Neuronal stem cell (in vitro differentiated cells): ENCODE measurements around the gene NTSR1.

Source experiments
- DNase-seq: peaks from one replicate; pipeline ENCODE4 v3.0.0-alpha.2; 2013; ENCODE audit warnings: low spot score
- H2AFZ ChIP-seq: one replicate; pipeline ENCODE4 v1.6.1; 2013; ENCODE audit warnings: mild to moderate bottlenecking, low read length, inconsistent platforms
- H2AK5ac ChIP-seq: 2 replicates; pipeline ENCODE4 v1.6.1; 2013; ENCODE audit warnings: low read depth, mild to moderate bottlenecking, inconsistent platforms, low read length, moderate library complexity, mixed read lengths
- H2BK120ac ChIP-seq: 2 replicates; pipeline ENCODE4 v1.6.1; 2013; ENCODE audit warnings: low read depth, mild to moderate bottlenecking, inconsistent platforms, low read length, moderate library complexity, mixed read lengths
- H2BK12ac ChIP-seq: one replicate; pipeline ENCODE4 v1.6.1; 2013; ENCODE audit warnings: low read length, inconsistent platforms
- H2BK15ac ChIP-seq: 2 replicates; pipeline ENCODE4 v1.6.1; 2013; ENCODE audit warnings: mild to moderate bottlenecking, low read length, inconsistent platforms, mixed read lengths
- H2BK5ac ChIP-seq: one replicate; pipeline ENCODE4 v1.6.1; 2013; ENCODE audit warnings: inconsistent platforms, mild to moderate bottlenecking, low read length, moderate library complexity
- H3K14ac ChIP-seq: one replicate; pipeline ENCODE4 v1.6.1; 2013; ENCODE audit warnings: low read length, inconsistent platforms
- H3K18ac ChIP-seq: 2 replicates; pipeline ENCODE4 v1.6.1; 2013; ENCODE audit warnings: low read length, inconsistent platforms
- H3K23ac ChIP-seq: 2 replicates; pipeline ENCODE4 v1.6.1; 2013; ENCODE audit warnings: low read depth, mild to moderate bottlenecking, mixed read lengths, low read length, inconsistent platforms; ENCODE audit not compliant: poor library complexity
- H3K27ac ChIP-seq: replicated peaks from 3 replicates; pipeline ENCODE4 v1.5.1; 2013; ENCODE audit warnings: low read length, inconsistent platforms
- H3K27me3 ChIP-seq, 3 experiments: 2 replicates each; pipeline ENCODE4 v1.6.1; 2013; ENCODE audit warnings: low read length in 3 of 3, mild to moderate bottlenecking in 2 of 3, inconsistent platforms in 1 of 3, low read depth in 1 of 3, mixed read lengths in 1 of 3, moderate library complexity in 1 of 3; ENCODE audit not compliant: control insufficient read depth in 3 of 3, insufficient read depth in 3 of 3
- H3K36me3 ChIP-seq, 2 donors: replicated peaks in 1 of 2; 2 replicates each; pipeline ENCODE4 v1.6.1; 2013; ENCODE audit warnings: low read length in 2 of 2; ENCODE audit not compliant: control insufficient read depth in 2 of 2, insufficient read depth in 2 of 2
- H3K4ac ChIP-seq: 2 replicates; pipeline ENCODE4 v1.6.1; 2013; ENCODE audit warnings: inconsistent platforms, mild to moderate bottlenecking, low read length, moderate library complexity
- H3K4me1 ChIP-seq, 2 donors: 1 replicate in 1 of 2; 2 replicates in 1 of 2; pipeline ENCODE4 v1.6.1; 2013; ENCODE audit warnings: low read length in 2 of 2, low read depth in 1 of 2; ENCODE audit not compliant: control insufficient read depth in 2 of 2, insufficient read depth in 1 of 2
- H3K4me2 ChIP-seq: one replicate; pipeline ENCODE4 v1.6.1; 2013; ENCODE audit warnings: mild to moderate bottlenecking, low read length, inconsistent platforms; ENCODE audit not compliant: insufficient read depth, poor library complexity, severe bottlenecking
- H3K4me3 ChIP-seq, 2 donors: 2 replicates each; pipeline ENCODE4 v1.5.1; 2013; ENCODE audit warnings: low read length in 2 of 2, mild to moderate bottlenecking in 2 of 2, inconsistent platforms in 1 of 2, moderate library complexity in 1 of 2
- H3K79me1 ChIP-seq: one replicate; pipeline ENCODE4 v1.6.1; 2013; ENCODE audit warnings: low read depth, mild to moderate bottlenecking, inconsistent platforms, low read length, moderate library complexity
- H3K9ac ChIP-seq: one replicate; pipeline ENCODE4 v1.6.1; 2013; ENCODE audit warnings: mild to moderate bottlenecking, low read depth, low read length, inconsistent platforms; ENCODE audit not compliant: poor library complexity
- H3K9me3 ChIP-seq, 2 donors: replicated peaks in 1 of 2; 2 replicates each; pipeline versions ENCODE3 to v1.6.1; 2013; ENCODE audit warnings: low read length in 2 of 2, mild to moderate bottlenecking in 2 of 2, inconsistent platforms in 1 of 2, low read depth in 1 of 2, mixed read lengths in 1 of 2, moderate library complexity in 1 of 2; ENCODE audit not compliant: control insufficient read depth in 2 of 2, insufficient read depth in 1 of 2
- H4K8ac ChIP-seq: one replicate; pipeline ENCODE4 v1.6.1; 2013; ENCODE audit warnings: low read depth, mild to moderate bottlenecking, inconsistent platforms, low read length, moderate library complexity
- H4K91ac ChIP-seq: one replicate; pipeline ENCODE4 v1.6.1; 2013; ENCODE audit warnings: low read length, low read depth, mild to moderate bottlenecking, inconsistent platforms; ENCODE audit not compliant: poor library complexity
- WGBS, 2 donors: extraction: QIAGEN DNeasy Blood & Tissue Kit; methylation state at CpG; one replicate each; pipeline ENCODE4 v1.1.7; 2013; ENCODE audit warnings: missing lambda C conversion rate in 2 of 2, mixed read lengths in 1 of 2; ENCODE audit not compliant: insufficient read length in 2 of 2, insufficient replicate concordance in 1 of 2; ENCODE audit errors: extremely low coverage in 2 of 2; 5-methylcytosine and 5-hydroxymethylcytosine counted together

The NTSR1 gene

DNA sequence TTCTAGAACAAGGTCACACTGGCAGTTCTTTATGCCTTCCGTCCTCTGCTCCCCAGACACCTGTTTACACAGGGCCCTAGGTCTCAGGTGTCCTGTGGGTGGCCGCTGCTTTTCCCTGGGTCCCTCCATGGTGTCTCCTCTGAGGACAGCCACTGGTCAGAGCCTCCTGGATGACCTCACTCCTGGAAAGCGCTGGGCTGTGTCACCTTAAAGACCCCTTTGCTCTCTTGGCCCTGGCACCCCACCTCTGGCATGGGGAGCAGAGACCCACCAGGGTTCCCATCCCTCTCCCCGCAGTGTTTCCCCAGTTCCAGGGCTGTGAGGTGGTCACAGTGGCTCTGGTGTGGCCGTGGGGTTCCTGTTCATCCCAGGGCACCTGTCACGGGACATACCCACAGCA lies 33.9 kb downstream of the NTSR1 start:
- Histone ChIP-seq H3K79me1 (peaks cover 3% of the 10 kb centered on the region), H2BK120ac (no peak overlapping the region), H3K4me2 (no peak overlapping the region), H3K9ac (no peak overlapping the region), H2AK5ac (peak overlapping the region; percentile 19), H3K27ac (no peak overlapping the region), H4K91ac (no peak overlapping the region), H3K36me3 (no peaks in the 10 kb centered on the region), H3K14ac (no peak overlapping the region), H3K4me1 (peaks cover 11 to 17% of the 10 kb centered on the region in 2 donors), H3K9me3 (peaks cover 0 to 1% of the 10 kb centered on the region in 2 donors), H2AFZ (no peak overlapping the region), H3K27me3 (peaks cover 0 to 16% (median 0%) of the 10 kb centered on the region in 3 experiments), H4K8ac (no peak overlapping the region), H3K4me3 (peak overlapping the region in 1 of 2 donors; percentile 18), H3K4ac (no peak overlapping the region), H2BK5ac (no peak overlapping the region), H3K18ac (no peak overlapping the region), H2BK12ac (no peak overlapping the region), H2BK15ac (peak overlapping the region; percentile 3), H3K23ac (peak overlapping the region; percentile 67)
- WGBS, 2 donors, result no CpG with 5 or more reads among the region's 6 CpGs
- DNase-seq, result no peak

DNA sequence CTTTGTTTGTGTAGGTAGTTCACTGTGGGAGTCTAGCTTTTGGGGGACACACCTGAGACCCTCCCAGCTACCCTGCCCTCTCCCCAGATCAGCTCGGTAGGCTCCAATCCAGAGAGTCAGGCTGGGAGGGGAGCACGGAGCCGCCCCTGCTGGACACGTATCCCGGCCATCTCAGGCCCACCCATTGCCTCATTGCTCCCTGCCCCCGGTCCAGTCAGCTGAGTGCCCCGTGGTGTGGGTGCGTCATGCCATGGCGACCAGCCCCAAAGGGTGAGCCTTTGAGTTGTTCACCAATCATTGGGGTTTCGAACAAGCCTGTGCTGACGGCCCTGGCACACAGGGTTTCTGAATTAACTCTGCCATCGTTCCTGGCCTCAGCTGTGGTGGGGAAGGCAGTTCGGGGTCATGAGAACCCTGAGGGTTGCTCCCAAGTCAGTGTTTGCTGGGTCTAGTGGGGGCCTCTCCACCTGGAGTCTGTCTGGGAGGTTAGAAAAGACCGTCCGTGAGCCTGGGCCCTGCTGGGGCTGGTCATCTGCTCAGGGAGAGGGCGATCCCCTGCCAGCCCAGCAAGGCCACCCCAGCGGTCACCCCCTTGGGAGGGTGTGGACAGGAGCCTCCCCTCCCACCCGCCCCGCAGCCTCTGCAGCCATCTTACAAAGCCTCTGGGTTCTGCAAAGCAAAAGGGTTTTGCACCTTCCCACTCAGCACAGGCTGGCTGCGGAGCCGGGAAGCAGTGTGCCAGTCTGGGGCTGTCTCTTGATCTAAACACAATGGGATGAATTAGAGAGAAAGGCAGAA lies 34.5 kb downstream of the NTSR1 start:
- H3K4me1 ChIP-seq, result peaks cover 11 to 17% of the 10 kb centered on the region in 2 donors
- H2BK15ac ChIP-seq, result no peak overlapping the region
- no peak overlapping the region for H2BK5ac ChIP-seq
- no peak overlapping the region for H3K4ac ChIP-seq
- H2AFZ ChIP-seq, result no peak overlapping the region
- H3K27me3 ChIP-seq, result peaks cover 0 to 15% (median 0%) of the 10 kb centered on the region in 3 experiments
- H2BK12ac ChIP-seq, result no peak overlapping the region
- peaks cover 0 to 1% of the 10 kb centered on the region in 2 donors for H3K9me3 ChIP-seq
- H3K36me3 ChIP-seq, result no peaks in the 10 kb centered on the region
- no peak overlapping the region for H3K27ac ChIP-seq
- no peak overlapping the region for H3K4me2 ChIP-seq
- peak overlapping the region; percentile 67 for H3K23ac ChIP-seq
- H3K18ac ChIP-seq, result peak overlapping the region; percentile 66
- peaks cover 3% of the 10 kb centered on the region for H3K79me1 ChIP-seq
- no peak overlapping the region for H4K8ac ChIP-seq
- H3K14ac ChIP-seq, result no peak overlapping the region
- DNase-seq, result no peak
- no CpG with 5 or more reads among the region's 21 CpGs for WGBS, 2 donors
- H4K91ac ChIP-seq, result no peak overlapping the region
- no peak overlapping the region for H3K9ac ChIP-seq
- H2BK120ac ChIP-seq, result no peak overlapping the region
- peak overlapping the region; percentile 19 for H2AK5ac ChIP-seq
- H3K4me3 ChIP-seq, result peak overlapping the region in 1 of 2 donors; percentile 18

DNA sequence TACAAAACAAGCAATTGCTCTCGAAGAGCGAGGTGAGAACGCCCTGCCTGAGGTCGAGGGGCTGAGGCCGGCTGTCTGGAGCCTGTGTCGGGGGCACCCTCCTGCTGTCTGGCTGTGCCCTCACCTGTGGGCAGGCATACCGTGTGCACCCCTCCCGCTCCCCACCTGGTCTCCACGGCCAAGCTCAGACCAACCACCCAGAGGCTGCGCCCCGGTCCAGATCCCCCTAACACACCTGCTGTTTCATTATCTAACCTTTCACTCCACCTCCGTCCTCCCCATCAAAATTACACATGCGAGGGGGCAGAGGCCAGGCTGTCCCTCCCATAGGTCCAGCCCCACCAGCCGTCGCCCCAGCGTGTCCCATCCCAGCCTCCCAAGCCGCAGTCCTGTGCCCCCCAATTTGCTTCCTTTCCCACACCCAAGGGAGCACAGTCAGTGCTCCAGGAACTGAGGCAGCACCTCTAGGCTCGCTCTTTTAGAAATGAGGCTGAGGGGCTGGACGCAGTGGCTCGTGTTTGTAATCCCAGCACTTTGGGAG lies 35.2 kb downstream of the NTSR1 start:
- H3K4me2 ChIP-seq, result no peak overlapping the region
- H3K9ac ChIP-seq, result no peak overlapping the region
- no peak overlapping the region for H4K91ac ChIP-seq
- peaks cover 0 to 1% of the 10 kb centered on the region in 2 donors for H3K9me3 ChIP-seq
- H3K79me1 ChIP-seq, result peaks cover 3% of the 10 kb centered on the region
- H3K14ac ChIP-seq, result no peak overlapping the region
- H2BK12ac ChIP-seq, result no peak overlapping the region
- no peak overlapping the region for H2BK5ac ChIP-seq
- no peaks in the 10 kb centered on the region for H3K36me3 ChIP-seq
- peak overlapping the region; percentile 53 for H2AK5ac ChIP-seq
- WGBS, 2 donors, result 100% methylated on average over 1 of the region's 20 CpGs; no CpG with 5 or more reads in 1 of the 2 donors
- no peak overlapping the region for H3K4ac ChIP-seq
- H3K27me3 ChIP-seq, result peaks cover 0 to 10% (median 0%) of the 10 kb centered on the region in 3 experiments
- no peak overlapping the region for H2AFZ ChIP-seq
- no peak overlapping the region for H3K23ac ChIP-seq
- peak overlapping the region in 1 of 2 donors; percentile 40 for H3K4me3 ChIP-seq
- no peak for DNase-seq
- H3K27ac ChIP-seq, result no peak overlapping the region
- no peak overlapping the region for H4K8ac ChIP-seq
- peaks cover 11 to 17% of the 10 kb centered on the region in 2 donors for H3K4me1 ChIP-seq
- no peak overlapping the region for H2BK120ac ChIP-seq
- peak overlapping the region; percentile 73 for H3K18ac ChIP-seq
- peak overlapping the region; percentile 90 for H2BK15ac ChIP-seq

DNA sequence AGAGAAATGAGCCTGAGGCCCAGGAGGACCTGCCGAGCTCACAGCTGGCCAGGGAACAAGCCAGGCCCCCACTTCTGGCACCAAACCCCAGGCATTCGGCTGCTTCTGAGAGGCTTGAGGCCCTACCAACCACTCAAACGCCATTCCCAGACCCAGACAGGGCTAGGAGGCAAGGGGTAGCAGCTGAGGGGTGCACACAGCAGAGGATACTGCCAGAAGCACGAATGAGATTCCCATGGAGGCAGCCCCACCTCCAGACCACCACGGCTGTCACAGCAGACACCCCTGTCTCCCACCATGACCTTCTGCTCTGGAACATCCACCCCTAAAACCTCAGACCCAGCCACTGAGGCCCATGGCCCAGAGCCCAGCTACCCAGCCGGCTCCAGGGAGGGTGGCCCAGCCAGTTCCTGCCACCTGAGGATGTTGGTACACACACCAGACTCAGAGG lies 36.1 kb downstream of the NTSR1 start:
- H2AFZ ChIP-seq, result no peak overlapping the region
- H3K27me3 ChIP-seq, result peaks cover 0 to 6% (median 0%) of the 10 kb centered on the region in 3 experiments
- H3K4me3 ChIP-seq, result no peak overlapping the region
- no peak overlapping the region for H2BK12ac ChIP-seq
- peaks cover 3% of the 10 kb centered on the region for H3K79me1 ChIP-seq
- no peak overlapping the region for H2BK120ac ChIP-seq
- H3K36me3 ChIP-seq, result no peaks in the 10 kb centered on the region
- peak overlapping the region; percentile 32 for H3K14ac ChIP-seq
- peak overlapping the region; percentile 78 for H2AK5ac ChIP-seq
- peak overlapping the region; percentile 4 for H3K4ac ChIP-seq
- H4K91ac ChIP-seq, result peak overlapping the region; percentile 79
- H3K9me3 ChIP-seq, result peaks cover 0 to 1% of the 10 kb centered on the region in 2 donors
- no CpG with 5 or more reads among the region's 6 CpGs for WGBS, 2 donors
- DNase-seq, result no peak
- peak overlapping the region; percentile 71 for H2BK5ac ChIP-seq
- peak overlapping the region; percentile 65 for H3K18ac ChIP-seq
- no peak overlapping the region for H4K8ac ChIP-seq
- H3K23ac ChIP-seq, result no peak overlapping the region
- H3K4me1 ChIP-seq, result peaks cover 11 to 17% of the 10 kb centered on the region in 2 donors
- no peak overlapping the region for H3K27ac ChIP-seq
- peak overlapping the region; percentile 78 for H2BK15ac ChIP-seq
- no peak overlapping the region for H3K9ac ChIP-seq
- no peak overlapping the region for H3K4me2 ChIP-seq
